Measurements from ENCODE around the gene FES.

FES gene

GRCh38 chr15:90933301-90933700 lies 49.0 kb downstream of the FES start:
- DNase-seq = peak; percentile 89

DNA sequence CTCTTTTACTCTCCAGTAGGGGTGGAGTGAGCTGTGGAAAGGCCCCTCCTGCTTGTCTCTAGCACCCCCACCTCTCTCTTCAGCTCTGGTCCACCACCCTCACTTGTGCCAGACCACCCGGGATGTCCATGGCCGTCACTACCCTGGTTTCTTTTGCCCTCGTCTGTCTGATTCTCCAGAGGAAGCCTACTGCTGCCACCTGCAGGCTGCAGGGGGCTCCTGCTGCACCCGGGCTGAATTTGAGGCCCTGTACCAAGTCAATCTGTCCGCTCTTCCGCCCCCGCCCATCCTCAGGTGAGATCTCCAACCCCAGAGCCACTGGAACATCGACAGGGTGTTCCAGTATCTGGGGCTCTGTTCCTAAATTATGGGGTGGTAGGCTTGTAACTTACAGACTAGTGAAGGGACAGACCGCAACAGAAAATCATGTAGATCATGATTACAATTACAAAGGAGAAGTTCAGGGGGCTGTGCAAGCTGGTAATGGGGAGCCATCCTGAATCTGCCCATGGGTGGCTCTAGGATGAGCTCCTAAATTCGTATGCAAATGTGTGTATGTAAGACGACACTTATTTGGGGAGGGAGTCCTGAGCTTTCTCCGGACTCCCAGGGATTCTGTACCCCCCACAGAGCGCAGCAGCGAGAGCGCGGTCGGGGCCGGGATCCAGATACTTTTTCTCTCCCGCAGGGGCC lies 50.1 kb downstream of the FES start:
- DNase-seq = peak; percentile 91

DNA sequence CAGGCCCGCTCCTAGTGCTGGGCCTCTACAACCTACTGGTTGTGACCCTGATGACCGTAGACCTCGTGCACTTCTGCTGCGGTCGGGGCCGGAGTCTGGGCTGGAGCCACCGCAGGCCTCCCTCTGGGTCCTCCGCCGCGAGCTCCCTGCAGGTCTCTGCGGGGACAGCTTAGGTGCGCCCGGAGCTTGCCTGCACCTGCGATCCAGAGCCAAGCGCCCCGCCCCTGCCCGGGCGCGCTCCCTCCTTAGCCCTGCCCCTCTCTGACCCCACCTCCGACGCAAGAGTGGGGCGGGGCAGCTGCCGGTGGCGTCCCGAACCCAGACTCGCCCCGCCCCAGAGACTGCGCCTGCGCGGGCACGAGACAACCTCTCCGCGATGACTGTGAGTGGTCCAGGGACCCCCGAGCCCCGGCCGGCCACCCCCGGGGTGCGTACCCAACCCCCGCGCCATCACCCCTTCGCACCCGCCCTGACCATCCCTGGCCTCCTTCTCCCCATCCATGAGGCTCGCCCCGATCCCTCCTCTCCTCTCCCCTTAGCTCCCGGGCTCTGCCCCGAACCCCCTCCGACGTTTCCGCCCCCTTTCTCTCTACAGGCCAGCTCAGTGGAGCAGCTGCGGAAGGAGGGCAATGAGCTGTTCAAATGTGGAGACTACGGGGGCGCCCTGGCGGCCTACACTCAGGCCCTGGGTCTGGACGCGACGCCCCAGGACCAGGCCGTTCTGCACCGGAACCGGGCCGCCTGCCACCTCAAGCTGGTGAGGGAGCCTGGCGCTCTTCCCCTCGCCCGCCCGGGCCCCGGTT lies 50.8 kb downstream of the FES start, which contains the start of gene UNC45A:
UNC45A (plus strand) TSS at position 337 of the 803 bp plus-strand sequence; CDS start at position 377, 40 bp downstream.
- DNase-seq = peak; percentile 89

- no peak for DNase-seq
Measured at GRCh38 chr15:90936823-90937222, 52.5 kb downstream of the FES start.

DNA sequence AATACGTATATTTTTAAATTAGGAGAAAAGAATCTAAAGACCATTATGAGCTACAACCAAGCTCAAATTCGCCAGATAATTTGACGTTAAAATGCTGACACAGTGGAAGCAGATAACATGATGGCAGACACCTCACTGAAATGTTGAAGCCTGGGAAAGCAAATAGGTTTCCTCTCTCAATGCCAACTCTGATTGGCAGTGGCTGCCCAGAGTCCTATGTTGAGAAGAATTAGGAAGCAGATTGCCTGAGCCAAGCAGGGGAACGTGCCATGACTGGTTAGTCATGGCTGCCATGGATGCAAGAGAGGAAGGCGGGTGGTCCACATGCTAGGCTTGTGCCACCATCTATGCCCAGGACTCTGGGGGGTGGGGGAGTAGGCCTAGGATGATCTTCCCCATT lies 54.0 kb downstream of the FES start:
- DNase-seq = no peak

DNA sequence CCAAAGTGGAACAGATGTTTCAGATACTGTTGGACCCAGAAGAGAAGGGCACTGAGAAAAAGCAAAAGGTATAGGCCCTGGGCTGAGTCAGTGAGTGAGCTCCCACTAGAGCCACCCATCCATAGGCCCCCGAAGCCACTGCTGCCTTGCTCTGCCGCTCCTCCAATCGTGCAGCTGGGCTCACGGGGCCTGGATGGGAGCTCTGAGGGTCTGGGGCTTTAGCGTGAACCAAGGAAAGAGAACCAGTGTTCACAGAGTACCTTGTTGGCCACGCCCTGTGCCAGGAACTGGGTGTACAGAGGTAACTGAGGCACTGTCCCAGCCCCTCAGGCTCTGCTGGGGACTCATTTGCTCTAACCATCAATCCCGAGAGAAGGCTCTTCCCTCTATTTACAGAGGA lies 55.5 kb downstream of the FES start:
- no peak for DNase-seq

DNA sequence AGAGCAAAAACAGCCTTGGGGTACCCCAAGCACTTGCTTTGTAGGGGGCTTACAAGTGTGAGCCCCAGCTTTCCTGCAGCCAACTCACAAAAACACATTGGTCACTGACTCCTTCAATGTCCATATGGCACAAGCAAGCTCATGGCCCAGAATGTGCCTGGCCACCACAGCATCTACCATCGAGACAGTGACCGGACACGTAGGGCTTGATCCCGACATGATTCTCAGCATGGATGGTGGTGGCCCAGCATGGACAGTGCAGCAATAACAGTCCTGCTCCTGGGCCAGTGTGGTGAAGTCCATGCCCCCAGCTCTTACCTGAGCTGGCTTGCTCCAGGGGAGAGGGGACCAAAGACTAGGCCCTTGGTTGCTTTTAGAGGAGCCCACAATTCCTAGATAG lies 56.7 kb downstream of the FES start:
- no peak for DNase-seq

DNA sequence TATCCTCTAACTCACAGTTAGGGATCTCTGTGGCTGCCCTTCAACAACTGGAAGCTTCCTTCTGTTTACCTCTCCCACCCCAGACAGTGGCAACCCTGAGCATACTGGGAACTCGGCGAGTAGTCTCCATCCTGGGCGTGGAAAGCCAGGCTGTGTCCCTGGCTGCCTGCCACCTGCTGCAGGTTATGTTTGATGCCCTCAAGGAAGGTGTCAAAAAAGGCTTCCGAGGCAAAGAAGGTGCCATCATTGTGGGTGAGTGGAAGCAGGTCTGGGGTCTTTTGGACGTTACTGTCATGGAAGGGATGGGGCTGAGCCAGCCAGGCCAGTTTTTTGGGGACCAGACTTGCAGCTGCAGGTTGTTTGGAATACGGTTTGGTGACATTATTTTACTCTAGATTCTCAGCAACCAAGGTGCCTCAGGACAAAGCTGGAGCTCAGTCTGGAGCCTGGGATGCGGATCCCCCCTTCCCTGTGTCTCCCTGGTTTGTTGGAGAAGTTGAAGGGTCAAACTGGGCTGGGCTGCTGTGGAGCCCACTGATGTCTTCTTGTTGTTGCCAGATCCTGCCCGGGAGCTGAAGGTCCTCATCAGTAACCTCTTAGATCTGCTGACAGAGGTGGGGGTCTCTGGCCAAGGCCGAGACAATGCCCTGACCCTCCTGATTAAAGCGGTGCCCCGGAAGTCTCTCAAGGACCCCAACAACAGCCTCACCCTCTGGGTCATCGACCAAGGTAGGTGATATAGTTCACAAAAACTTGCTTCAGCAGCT lies 58.2 kb downstream of the FES start:
- no peak for DNase-seq

DNA sequence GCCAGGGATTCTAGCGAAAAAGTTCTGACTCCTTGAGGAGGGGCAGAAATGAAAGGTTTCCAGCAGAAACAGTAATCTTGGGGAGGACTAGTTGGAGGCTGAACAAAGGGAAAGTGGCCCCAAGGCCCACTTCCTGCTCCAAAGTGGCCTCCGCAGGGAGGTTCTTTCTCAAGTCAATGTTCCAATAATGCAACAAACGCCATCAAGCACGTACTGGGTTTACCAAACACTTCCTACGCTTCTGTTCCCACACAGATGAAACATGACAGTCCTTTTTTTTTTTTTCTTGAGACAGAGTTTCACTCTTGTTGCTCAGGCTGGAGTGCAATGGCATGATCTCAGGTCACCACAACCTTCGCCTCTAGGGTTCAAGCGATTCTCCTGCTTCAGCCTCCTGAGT lies 60.8 kb downstream of the FES start:
- no peak for DNase-seq

Measured in hematopoietic multipotent progenitor cell treated with erythropoietin and hydrocortisone succinate and interleukin-3 and kit ligand, for 8 days (in vitro differentiated cells).